DND-41 (cell line): Measurements from ENCODE around the gene GPRIN1.

Experiments
- ATAC-seq: fragments of 200-7000 bp; cut with Tn5 transposase; 3 replicates; pipeline ENCODE4 v1.9.1; 2021; ENCODE audit warnings: low read depth; ENCODE audit not compliant: insufficient read depth
- DNase-seq: peaks from one replicate; pipeline ENCODE4 v3.0.0-alpha.2; 2020
- H2AFZ ChIP-seq: 2 replicates; pipeline ENCODE4 v1.6.0; 2012; ENCODE audit warnings: low read depth, low read length
- H3K27ac ChIP-seq: 2 replicates; pipeline ENCODE4 v1.5.1; 2012; ENCODE audit warnings: low read length, inconsistent platforms
- H3K27me3 ChIP-seq: fragments of 200-600 bp; sonication (generic); 2 replicates; pipeline ENCODE4 v1.6.0; 2012; ENCODE audit warnings: low read length, mild to moderate bottlenecking, inconsistent platforms; ENCODE audit not compliant: insufficient read depth, poor library complexity
- H3K36me3 ChIP-seq: 2 replicates; pipeline ENCODE4 v1.5.1; 2012; ENCODE audit warnings: low read length, inconsistent platforms; ENCODE audit not compliant: insufficient read depth
- H3K4me1 ChIP-seq: 2 replicates; pipeline ENCODE4 v1.5.1; 2012; ENCODE audit warnings: mild to moderate bottlenecking, low read length; ENCODE audit not compliant: insufficient read depth
- H3K4me2 ChIP-seq: 2 replicates; pipeline ENCODE4 v1.6.0; 2012; ENCODE audit warnings: mild to moderate bottlenecking, moderate library complexity, low read length, inconsistent platforms; ENCODE audit not compliant: insufficient read depth
- H3K4me3 ChIP-seq, 2 experiments: fragments of 200-600 bp in 1 of 2; shearing (Covaris generic) in 1 of 2; 2 replicates each; pipeline ENCODE4 v1.5.1; 2012 to 2016; ENCODE audit warnings: inconsistent platforms in 2 of 2, low read length in 2 of 2, mild to moderate bottlenecking in 2 of 2, low read depth in 1 of 2, moderate library complexity in 1 of 2
- H3K79me2 ChIP-seq: 2 replicates; pipeline ENCODE4 v1.6.0; 2012; ENCODE audit warnings: low read length, inconsistent platforms; ENCODE audit not compliant: insufficient read depth
- H3K9ac ChIP-seq: 2 replicates; pipeline ENCODE4 v1.6.0; 2012; ENCODE audit warnings: low read depth, mild to moderate bottlenecking, inconsistent platforms, low read length, moderate library complexity
- H3K9me3 ChIP-seq: 2 replicates; pipeline ENCODE4 v1.5.1; 2012; ENCODE audit warnings: low read length, moderate library complexity, mild to moderate bottlenecking, inconsistent platforms; ENCODE audit not compliant: insufficient read depth, severe bottlenecking
- H4K20me1 ChIP-seq: 2 replicates; pipeline ENCODE4 v1.6.0; 2012; ENCODE audit warnings: low read length; ENCODE audit not compliant: insufficient read depth
- EZH2 ChIP-seq: IDR thresholded peaks from 3 replicates; pipeline ENCODE4 v1.6.1; 2012; ENCODE audit warnings: borderline replicate concordance, low read depth, mild to moderate bottlenecking, moderate library complexity, low read length, inconsistent platforms; ENCODE audit not compliant: severe bottlenecking
- TF ChIP-seq, protein P1 (sequence below): IDR thresholded peaks from 2 replicates; pipeline ENCODE4 v1.5.1; 2012; ENCODE audit warnings: borderline replicate concordance, low read length, moderate library complexity, mild to moderate bottlenecking; ENCODE audit not compliant: poor library complexity, severe bottlenecking; ENCODE audit errors: extremely low read depth

GPRIN1 gene

DNA sequence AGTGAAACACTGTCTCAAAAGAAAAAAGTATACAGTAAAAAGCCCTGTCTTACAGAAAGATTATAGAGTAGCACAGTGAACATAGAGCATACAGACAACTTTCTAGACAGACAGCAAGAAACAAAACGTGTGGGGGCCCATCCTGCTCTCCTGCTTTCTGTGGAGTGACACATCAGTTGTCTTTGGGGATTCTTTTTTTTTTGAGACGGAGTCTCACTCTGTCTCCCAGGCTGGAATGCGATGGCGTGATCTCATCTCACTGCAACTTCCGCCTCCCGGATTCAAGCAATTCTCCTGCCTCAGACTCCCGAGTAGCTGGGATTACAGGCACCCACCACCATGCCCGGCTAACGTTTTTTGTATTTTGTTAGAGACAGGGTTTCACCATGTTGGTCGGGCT lies 46.0 kb downstream of the GPRIN1 start:
- H3K27me3 ChIP-seq: no peaks in the 10 kb centered on the region
- H3K27ac ChIP-seq: no peak overlapping the region
- H2AFZ ChIP-seq: no peak overlapping the region
- no peaks in the 10 kb centered on the region for H4K20me1 ChIP-seq
- ATAC-seq: no peak
- no peaks in the 10 kb centered on the region for H3K4me1 ChIP-seq
- H3K36me3 ChIP-seq: no peaks in the 10 kb centered on the region
- H3K9ac ChIP-seq: no peak overlapping the region
- no peaks in the 10 kb centered on the region for H3K79me2 ChIP-seq
- H3K9me3 ChIP-seq: no peaks in the 10 kb centered on the region
- DNase-seq: no peak
- no peak overlapping the region for H3K4me2 ChIP-seq
- TF ChIP-seq, protein P1, sequence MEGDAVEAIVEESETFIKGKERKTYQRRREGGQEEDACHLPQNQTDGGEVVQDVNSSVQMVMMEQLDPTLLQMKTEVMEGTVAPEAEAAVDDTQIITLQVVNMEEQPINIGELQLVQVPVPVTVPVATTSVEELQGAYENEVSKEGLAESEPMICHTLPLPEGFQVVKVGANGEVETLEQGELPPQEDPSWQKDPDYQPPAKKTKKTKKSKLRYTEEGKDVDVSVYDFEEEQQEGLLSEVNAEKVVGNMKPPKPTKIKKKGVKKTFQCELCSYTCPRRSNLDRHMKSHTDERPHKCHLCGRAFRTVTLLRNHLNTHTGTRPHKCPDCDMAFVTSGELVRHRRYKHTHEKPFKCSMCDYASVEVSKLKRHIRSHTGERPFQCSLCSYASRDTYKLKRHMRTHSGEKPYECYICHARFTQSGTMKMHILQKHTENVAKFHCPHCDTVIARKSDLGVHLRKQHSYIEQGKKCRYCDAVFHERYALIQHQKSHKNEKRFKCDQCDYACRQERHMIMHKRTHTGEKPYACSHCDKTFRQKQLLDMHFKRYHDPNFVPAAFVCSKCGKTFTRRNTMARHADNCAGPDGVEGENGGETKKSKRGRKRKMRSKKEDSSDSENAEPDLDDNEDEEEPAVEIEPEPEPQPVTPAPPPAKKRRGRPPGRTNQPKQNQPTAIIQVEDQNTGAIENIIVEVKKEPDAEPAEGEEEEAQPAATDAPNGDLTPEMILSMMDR: no peak
- TF ChIP-seq EZH2: no peak
- no peak overlapping the region for H3K4me3 ChIP-seq

DNA sequence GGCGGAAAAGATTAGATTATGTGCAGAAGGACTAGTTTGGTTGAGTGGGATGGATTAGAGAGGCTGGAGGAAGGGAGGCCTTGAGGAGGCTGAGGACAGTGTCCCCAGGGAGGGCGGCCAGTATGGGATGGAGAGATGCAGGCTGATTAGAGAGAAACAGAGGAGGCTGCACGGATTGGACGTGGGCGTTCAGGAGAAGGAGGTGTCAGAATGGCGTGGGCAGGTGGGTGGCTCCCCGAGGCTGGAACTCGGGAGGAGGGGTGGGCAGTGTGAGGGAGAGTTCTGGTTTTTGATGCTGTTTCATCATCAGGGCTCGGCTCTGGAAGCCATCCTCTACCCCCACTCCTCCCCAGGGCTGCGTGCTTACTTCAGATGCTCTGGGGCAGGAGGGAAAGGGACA lies 47.8 kb downstream of the GPRIN1 start:
- H3K4me3 ChIP-seq: no peak overlapping the region
- no peak overlapping the region for H3K27ac ChIP-seq
- no peak overlapping the region for H3K4me2 ChIP-seq
- no peaks in the 10 kb centered on the region for H3K79me2 ChIP-seq
- no peaks in the 10 kb centered on the region for H3K9me3 ChIP-seq
- H2AFZ ChIP-seq: no peak overlapping the region
- no peak for TF ChIP-seq EZH2
- TF ChIP-seq, protein P1: no peak
- H3K9ac ChIP-seq: no peak overlapping the region
- H4K20me1 ChIP-seq: no peaks in the 10 kb centered on the region
- H3K4me1 ChIP-seq: no peaks in the 10 kb centered on the region
- no peak for DNase-seq
- H3K36me3 ChIP-seq: no peaks in the 10 kb centered on the region
- ATAC-seq: no peak
- H3K27me3 ChIP-seq: no peaks in the 10 kb centered on the region

DNA sequence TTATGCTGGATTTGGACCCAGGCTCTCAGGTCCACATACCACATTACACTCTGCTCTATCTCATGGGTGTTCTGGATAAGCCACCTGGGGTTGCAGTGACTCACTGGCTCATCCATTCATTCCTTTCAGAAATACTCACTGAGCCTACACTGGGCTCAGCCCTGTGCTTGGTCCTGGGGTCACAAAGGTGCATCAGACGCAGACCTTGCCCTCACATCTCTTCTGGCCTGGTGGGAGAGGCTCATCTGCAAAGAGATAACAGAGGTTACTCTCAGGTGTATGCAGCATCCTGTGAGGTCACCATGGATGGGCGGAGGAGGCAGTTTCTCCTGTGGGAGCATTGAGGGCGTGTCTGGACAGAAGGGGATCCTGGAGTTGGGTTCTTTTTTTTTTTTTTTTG lies 48.7 kb downstream of the GPRIN1 start:
- Histone ChIP-seq H3K9me3 (no peaks in the 10 kb centered on the region), H2AFZ (no peak overlapping the region), H3K36me3 (no peaks in the 10 kb centered on the region), H3K4me3 (no peak overlapping the region), H3K27ac (no peak overlapping the region), H3K9ac (no peak overlapping the region), H3K4me2 (no peak overlapping the region), H3K4me1 (no peaks in the 10 kb centered on the region), H4K20me1 (no peaks in the 10 kb centered on the region), H3K79me2 (no peaks in the 10 kb centered on the region), H3K27me3 (no peaks in the 10 kb centered on the region)
- ATAC-seq (no peak), DNase-seq (no peak)
- no peak for TF ChIP-seq EZH2
- TF ChIP-seq, protein P1: no peak

DNA sequence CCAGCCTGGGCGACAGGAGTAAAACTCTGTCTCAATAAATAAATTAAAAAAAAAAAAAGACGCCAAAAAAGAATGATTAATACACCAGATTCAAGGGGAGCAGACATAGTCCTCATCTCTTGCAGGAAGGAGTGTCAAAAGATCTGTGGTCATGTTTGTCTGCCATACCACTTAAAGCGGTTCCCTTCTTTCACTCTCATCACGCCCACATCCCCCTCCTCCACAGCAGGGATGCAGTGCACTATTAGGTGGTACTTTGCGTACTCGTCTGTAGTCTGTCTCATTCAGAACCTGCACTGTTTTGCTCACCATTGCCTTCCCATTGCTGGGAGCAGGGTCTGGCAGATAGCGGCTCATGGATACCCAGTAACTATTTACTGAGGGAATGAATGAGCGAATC lies 49.6 kb downstream of the GPRIN1 start:
- no peaks in the 10 kb centered on the region for H4K20me1 ChIP-seq
- no peaks in the 10 kb centered on the region for H3K36me3 ChIP-seq
- no peak overlapping the region for H2AFZ ChIP-seq
- H3K27me3 ChIP-seq: no peaks in the 10 kb centered on the region
- H3K9me3 ChIP-seq: no peaks in the 10 kb centered on the region
- H3K9ac ChIP-seq: no peak overlapping the region
- H3K4me1 ChIP-seq: no peaks in the 10 kb centered on the region
- H3K79me2 ChIP-seq: no peaks in the 10 kb centered on the region
- TF ChIP-seq, protein P1: no peak
- no peak for TF ChIP-seq EZH2
- no peak overlapping the region for H3K4me3 ChIP-seq
- ATAC-seq (0 out of 3 replicates have a peak, but pooled peaks have one; percentile 27), DNase-seq (no peak)
- H3K4me2 ChIP-seq: no peak overlapping the region
- no peak overlapping the region for H3K27ac ChIP-seq
